ENCODE measurements around the gene AK3. TPM values are rescaled to one million over a fixed set of nuclear protein-coding genes. Genes with fewer than 3 reads are reported as not detected.
A peak's percentile ranks its signal among the peaks of the same experiment; 100 is the strongest.

The AK3 gene
- total RNA-seq, 1 experiment from 2014 or later: 15.9 TPM

DNA sequence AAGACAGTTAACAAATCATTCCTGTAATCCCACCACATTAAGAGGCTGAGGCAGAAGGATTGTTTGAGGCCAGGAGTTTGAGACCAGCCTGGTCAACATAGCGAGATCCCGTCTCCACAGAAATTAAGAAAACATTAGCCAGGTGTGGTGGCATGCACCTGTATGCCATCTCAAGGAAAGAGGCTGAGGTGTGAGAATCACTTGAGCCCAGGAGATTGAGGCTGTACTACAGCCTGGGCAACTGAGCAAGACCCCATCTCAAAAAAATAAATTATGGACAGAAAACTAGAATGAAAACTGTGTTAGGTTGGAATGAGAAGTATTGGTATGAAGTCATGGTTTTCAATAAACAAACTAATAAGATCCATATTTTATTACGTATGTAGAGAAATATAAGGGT lies 23.0 kb upstream of the AK3 start:
- ChIA-PET CTCF (no interaction called here), POLR2A (no interaction called here)
- ATAC-seq (no peak), DNase-seq (ENCODE audit: low read depth, low spot score) (no peak)
- in situ Hi-C loops (cut with HindIII; ENCODE audit: low pct_unique_long_range_greater_than_20kb, low sequenced_read_pairs): no loop called here
- Histone ChIP-seq H3K27ac (ENCODE audit: low read length) (no peak overlapping the region), H3K27me3 (ENCODE audit: control insufficient read depth, insufficient read depth, low read length) (no peaks in the 10 kb centered on the region), H3K4me1 (ENCODE audit: control insufficient read depth, insufficient read depth, low read length) (no peaks in the 10 kb centered on the region), H3K36me3 (ENCODE audit: control insufficient read depth, insufficient read depth, low read length) (no peaks in the 10 kb centered on the region), H3K9me3 (ENCODE audit: control insufficient read depth, insufficient read depth, low read depth, low read length) (no peaks in the 10 kb centered on the region), H3K4me3 (ENCODE audit: low read depth in 2 of 2, low read length in 2 of 2) (no peak overlapping the region)
- intact Hi-C loops (cut with micrococcal nuclease; ENCODE audit: unreplicated experiment): loop anchor here (5.0 kb wide), 1 partner anchor 223 kb away; the partner anchor contains the start of gene JAK2
- BruUV-seq (replicated peaks): no TSS peak
- TF ChIP-seq SIN3A (IDR thresholded peaks at IDR 0.05; ENCODE audit: borderline replicate concordance, insufficient read depth, low read depth, low read length): no peak
- TF ChIP-seq, protein P1, sequence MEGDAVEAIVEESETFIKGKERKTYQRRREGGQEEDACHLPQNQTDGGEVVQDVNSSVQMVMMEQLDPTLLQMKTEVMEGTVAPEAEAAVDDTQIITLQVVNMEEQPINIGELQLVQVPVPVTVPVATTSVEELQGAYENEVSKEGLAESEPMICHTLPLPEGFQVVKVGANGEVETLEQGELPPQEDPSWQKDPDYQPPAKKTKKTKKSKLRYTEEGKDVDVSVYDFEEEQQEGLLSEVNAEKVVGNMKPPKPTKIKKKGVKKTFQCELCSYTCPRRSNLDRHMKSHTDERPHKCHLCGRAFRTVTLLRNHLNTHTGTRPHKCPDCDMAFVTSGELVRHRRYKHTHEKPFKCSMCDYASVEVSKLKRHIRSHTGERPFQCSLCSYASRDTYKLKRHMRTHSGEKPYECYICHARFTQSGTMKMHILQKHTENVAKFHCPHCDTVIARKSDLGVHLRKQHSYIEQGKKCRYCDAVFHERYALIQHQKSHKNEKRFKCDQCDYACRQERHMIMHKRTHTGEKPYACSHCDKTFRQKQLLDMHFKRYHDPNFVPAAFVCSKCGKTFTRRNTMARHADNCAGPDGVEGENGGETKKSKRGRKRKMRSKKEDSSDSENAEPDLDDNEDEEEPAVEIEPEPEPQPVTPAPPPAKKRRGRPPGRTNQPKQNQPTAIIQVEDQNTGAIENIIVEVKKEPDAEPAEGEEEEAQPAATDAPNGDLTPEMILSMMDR (IDR thresholded peaks at IDR 0.05): no peak
- no peak for TF ChIP-seq TCF7L2 (IDR thresholded peaks at IDR 0.05; ENCODE audit: low read depth, low read length)
- no peak for TF ChIP-seq POLR2AphosphoS5 (IDR thresholded peaks at IDR 0.05; ENCODE audit: low read depth, low read length)
- TF ChIP-seq REST (IDR thresholded peaks at IDR 0.05; ENCODE audit: insufficient read depth in 1 of 2, low read depth in 2 of 2, low read length in 1 of 2): no peak

DNA sequence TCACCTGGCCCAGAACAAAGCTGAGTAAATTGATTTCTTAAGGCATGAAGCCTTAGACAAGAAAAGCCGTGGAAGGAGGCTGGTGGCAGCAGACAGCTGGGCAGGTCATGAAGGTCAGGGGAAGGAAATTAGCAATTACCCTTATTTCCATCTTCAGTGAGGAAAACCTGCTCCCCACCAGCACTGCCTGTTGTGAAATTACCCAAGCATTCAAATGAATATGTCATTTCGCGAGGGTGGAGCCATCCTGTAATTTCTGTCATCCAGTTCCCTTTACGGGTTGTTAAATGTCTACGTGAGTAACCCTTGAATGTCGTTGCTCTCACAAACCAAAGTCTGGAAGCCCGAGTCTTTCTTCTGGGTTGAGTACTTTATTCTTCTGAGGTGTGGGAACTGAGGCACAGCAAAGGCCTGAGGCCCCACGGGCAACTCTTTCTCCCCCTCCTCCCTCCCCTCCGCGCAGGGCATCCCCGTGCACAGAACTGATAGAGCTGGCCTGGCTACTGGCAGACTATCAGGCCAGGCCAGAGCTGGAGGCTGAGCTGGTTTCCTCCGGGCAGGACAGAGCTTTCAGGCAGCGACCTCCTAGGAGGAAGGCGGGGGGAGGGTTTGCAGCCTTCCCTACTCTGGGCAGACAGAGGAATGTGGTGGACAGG lies 22.0 kb upstream of the AK3 start:
- no TSS peak for BruUV-seq (replicated peaks)
- intact Hi-C loops (cut with micrococcal nuclease; ENCODE audit: unreplicated experiment) (loop anchor here (5.0 kb wide), 1 partner anchor 224 kb away; the partner anchor contains the start of gene JAK2), in situ Hi-C loops (cut with HindIII; ENCODE audit: low pct_unique_long_range_greater_than_20kb, low sequenced_read_pairs) (no loop called here)
- ATAC-seq (no peak), DNase-seq (ENCODE audit: low read depth, low spot score) (no peak)
- TF ChIP-seq, protein P1 (IDR thresholded peaks at IDR 0.05): peak; percentile 24
- TF ChIP-seq REST (IDR thresholded peaks at IDR 0.05; ENCODE audit: insufficient read depth in 1 of 2, low read depth in 2 of 2, low read length in 1 of 2) (no peak), SIN3A (IDR thresholded peaks at IDR 0.05; ENCODE audit: borderline replicate concordance, insufficient read depth, low read depth, low read length) (no peak)
- no peak overlapping the region for H3K4me3 ChIP-seq (ENCODE audit: low read depth in 2 of 2, low read length in 2 of 2)
- H3K4me1 ChIP-seq (ENCODE audit: control insufficient read depth, insufficient read depth, low read length): no peaks in the 10 kb centered on the region
- H3K27me3 ChIP-seq (ENCODE audit: control insufficient read depth, insufficient read depth, low read length): no peaks in the 10 kb centered on the region
- ChIA-PET CTCF (interaction anchor here (0.6 kb wide), 1 partner anchor 32 kb away, joined by 6 read pairs; no protein-coding TSS in a partner anchor), POLR2A (no interaction called here)
- H3K27ac ChIP-seq (ENCODE audit: low read length): no peak overlapping the region
- H3K9me3 ChIP-seq (ENCODE audit: control insufficient read depth, insufficient read depth, low read depth, low read length): no peaks in the 10 kb centered on the region
- H3K36me3 ChIP-seq (ENCODE audit: control insufficient read depth, insufficient read depth, low read length): no peaks in the 10 kb centered on the region

Data from Panc1 (cell line).